ENCODE data around the gene HLA-DOA. TPM values are rescaled to one million over a fixed set of nuclear protein-coding genes. Genes with fewer than 3 reads are reported as not detected.
A peak's percentile ranks its signal among the peaks of the same experiment; 100 is the strongest.

Gene HLA-DOA
- total and polyA plus RNA-seq, 10 donors = 30.8 to 89.5 (median 56.2) TPM

GRCh38 chr6:32956176-32956575 is 53.2 kb downstream of the HLA-DOA start:
- 72 to 78% (median 77%) methylated on average over 2 of the region's 2 CpGs for WGBS, 5 donors
- Histone ChIP-seq H3K27me3 (replicated peaks in 1 of 7) (no peaks in the 10 kb centered on the region), H3K9me3 (no peaks in the 10 kb centered on the region), H3K36me3 (peaks cover 0 to 6% (median 0%) of the 10 kb centered on the region in 6 donors), H3K4me3 (no peak overlapping the region), H3K27ac (peak overlapping the region in 3 of 8 donors; percentile 4 to 45 (median 21)), H3K4me1 (peaks cover 14 to 60% (median 47%) of the 10 kb centered on the region in 6 donors)
- no peak for DNase-seq
- intact Hi-C loops (cut with DNase I; ENCODE audit: low total_unique reads) = no loop called here
- no peak for TF ChIP-seq POLR2AphosphoS5 (IDR thresholded peaks at IDR 0.05)
- TF ChIP-seq POLR2A (IDR thresholded peaks at IDR 0.05) = no peak
- no peak for TF ChIP-seq CTCF (IDR thresholded peaks at IDR 0.05 in 8 of 11, conservative IDR thresholded peaks at IDR 0.05 in 3 of 11)

GRCh38 chr6:32954986-32955802 is 54.2 kb downstream of the HLA-DOA start:
- Histone ChIP-seq H3K4me3 (no peak overlapping the region), H3K9me3 (no peaks in the 10 kb centered on the region), H3K27me3 (replicated peaks in 1 of 7) (no peaks in the 10 kb centered on the region), H3K27ac (peak overlapping the region in 2 of 8 donors; percentile 26 to 89), H3K4me1 (peaks cover 14 to 70% (median 56%) of the 10 kb centered on the region in 6 donors), H3K36me3 (peaks cover 0 to 10% (median 0%) of the 10 kb centered on the region in 6 donors)
- TF ChIP-seq POLR2A (IDR thresholded peaks at IDR 0.05) (no peak), CTCF (IDR thresholded peaks at IDR 0.05 in 8 of 11, conservative IDR thresholded peaks at IDR 0.05 in 3 of 11) (peak in 8 of 11 experiments; percentile 6 to 43 (median 24)), POLR2AphosphoS5 (IDR thresholded peaks at IDR 0.05) (no peak)
- no peak for DNase-seq
- 37 to 70% (median 41%) methylated on average over 3 of the region's 3 CpGs for WGBS, 5 donors
- intact Hi-C loops (cut with DNase I; ENCODE audit: low total_unique reads) = no loop called here

GRCh38 chr6:32954267-32954666 is 55.1 kb downstream of the HLA-DOA start:
- WGBS, 5 donors = 78 to 93% (median 84%) methylated on average over 4 of the region's 4 CpGs
- no peak overlapping the region for H3K4me3 ChIP-seq

More at GRCh38 chr6:32954267-32954666, 55.1 kb downstream of the HLA-DOA start:
- Histone ChIP-seq H3K4me1 (peaks cover 18 to 79% (median 66%) of the 10 kb centered on the region in 6 donors), H3K27ac (peak overlapping the region in 4 of 8 donors; percentile 89 to 96 (median 92)), H3K27me3 (replicated peaks in 1 of 7) (no peaks in the 10 kb centered on the region), H3K36me3 (peaks cover 0 to 19% (median 0%) of the 10 kb centered on the region in 6 donors), H3K9me3 (no peaks in the 10 kb centered on the region)
- TF ChIP-seq POLR2AphosphoS5 (IDR thresholded peaks at IDR 0.05) = no peak
- no peak for TF ChIP-seq POLR2A (IDR thresholded peaks at IDR 0.05)
- no peak for TF ChIP-seq CTCF (IDR thresholded peaks at IDR 0.05 in 8 of 11, conservative IDR thresholded peaks at IDR 0.05 in 3 of 11)
- intact Hi-C loops (cut with DNase I; ENCODE audit: low total_unique reads) = no loop called here
- no peak for DNase-seq

Other genes with a start within 250 kb of the HLA-DOA start
- gene HLA-DQB2, start 246.1 kb downstream of the HLA-DOA start, total RNA-seq = 10 to 100 TPM in 3 of 7 donors, 1 to 10 TPM in 3, not detected in 1; 1.0 to 72.6 (median 12.6) TPM
- under 1 TPM in 2 of 3 donors, not detected in 1; 0.88 to 0.96 TPM for gene HLA-DQB2, start 246.1 kb downstream of the HLA-DOA start, polyA plus RNA-seq
- 10 to 100 TPM; 30.7 to 50.7 (median 43.9) TPM for gene HLA-DOB, start 192.6 kb downstream of the HLA-DOA start, total RNA-seq
- 100 to 1,000 TPM; 112 to 179 (median 141) TPM for gene HLA-DOB, start 192.6 kb downstream of the HLA-DOA start, polyA plus RNA-seq
- 100 to 1,000 TPM in 1 of 7 donors, 10 to 100 TPM in 6; 33.0 to 106 (median 77.9) TPM for gene TAP2, start 170.9 kb downstream of the HLA-DOA start, total RNA-seq
- 10 to 100 TPM; 26.4 to 40.9 (median 34.0) TPM for gene TAP2, start 170.9 kb downstream of the HLA-DOA start, polyA plus RNA-seq
- 100 to 1,000 TPM; 109 to 156 (median 147) TPM for gene PSMB8, start 165.5 kb downstream of the HLA-DOA start, total RNA-seq
- 100 to 1,000 TPM; 248 to 288 (median 279) TPM for gene PSMB8, start 165.5 kb downstream of the HLA-DOA start, polyA plus RNA-seq
- gene TAP1, start 155.9 kb downstream of the HLA-DOA start, total RNA-seq = 100 to 1,000 TPM; 108 to 172 (median 147) TPM
- 100 to 1,000 TPM in 2 of 3 donors, 10 to 100 TPM in 1; 98.5 to 154 (median 133) TPM for gene TAP1, start 155.9 kb downstream of the HLA-DOA start, polyA plus RNA-seq
- 100 to 1,000 TPM; 141 to 206 (median 169) TPM for gene PSMB9, start 155.4 kb downstream of the HLA-DOA start, total RNA-seq
- 100 to 1,000 TPM; 172 to 328 (median 204) TPM for gene PSMB9, start 155.4 kb downstream of the HLA-DOA start, polyA plus RNA-seq
- gene HLA-DMB, start 68.6 kb downstream of the HLA-DOA start, total RNA-seq = 100 to 1,000 TPM; 124 to 178 (median 144) TPM
- gene HLA-DMB, start 68.6 kb downstream of the HLA-DOA start, polyA plus RNA-seq = 100 to 1,000 TPM; 158 to 226 (median 209) TPM
- 100 to 1,000 TPM; 141 to 218 (median 173) TPM for gene HLA-DMA, start 56.5 kb downstream of the HLA-DOA start, total RNA-seq
- gene HLA-DMA, start 56.5 kb downstream of the HLA-DOA start, polyA plus RNA-seq = 100 to 1,000 TPM; 235 to 423 (median 270) TPM
- gene BRD2, start 41.0 kb downstream of the HLA-DOA start, total RNA-seq = 100 to 1,000 TPM; 169 to 277 (median 234) TPM
- gene BRD2, start 41.0 kb downstream of the HLA-DOA start, polyA plus RNA-seq = 100 to 1,000 TPM in 2 of 3 donors, 10 to 100 TPM in 1; 80.5 to 127 (median 103) TPM
- gene HLA-DPA1, start 64.1 kb upstream of the HLA-DOA start, total RNA-seq = 100 to 1,000 TPM; 253 to 621 (median 517) TPM
- gene HLA-DPA1, start 64.1 kb upstream of the HLA-DOA start, polyA plus RNA-seq = 100 to 1,000 TPM; 346 to 466 (median 352) TPM
- 100 to 1,000 TPM; 209 to 647 (median 414) TPM for gene HLA-DPB1, start 66.4 kb upstream of the HLA-DOA start, total RNA-seq
- 100 to 1,000 TPM; 543 to 817 (median 574) TPM for gene HLA-DPB1, start 66.4 kb upstream of the HLA-DOA start, polyA plus RNA-seq
- gene COL11A2, start 182.9 kb upstream of the HLA-DOA start, total RNA-seq = 1 to 10 TPM in 6 of 7 donors, under 1 TPM in 1; 0.79 to 2.4 (median 1.3) TPM
- 1 to 10 TPM in 2 of 3 donors, under 1 TPM in 1; 0.68 to 2.2 (median 1.8) TPM for gene COL11A2, start 182.9 kb upstream of the HLA-DOA start, polyA plus RNA-seq
- gene RXRB, start 191.1 kb upstream of the HLA-DOA start, total RNA-seq = 10 to 100 TPM; 30.9 to 66.8 (median 54.2) TPM
- gene RXRB, start 191.1 kb upstream of the HLA-DOA start, polyA plus RNA-seq = 10 to 100 TPM; 29.1 to 72.4 (median 53.0) TPM
- gene SLC39A7, start 191.3 kb upstream of the HLA-DOA start, total RNA-seq = 10 to 100 TPM; 42.8 to 58.7 (median 48.8) TPM
- gene SLC39A7, start 191.3 kb upstream of the HLA-DOA start, polyA plus RNA-seq = 10 to 100 TPM; 28.8 to 42.3 (median 33.8) TPM
- 10 to 100 TPM in 5 of 7 donors, 1 to 10 TPM in 2; 8.7 to 20.1 (median 14.9) TPM for gene HSD17B8, start 195.1 kb upstream of the HLA-DOA start, total RNA-seq
- 10 to 100 TPM; 15.8 to 24.1 (median 16.5) TPM for gene HSD17B8, start 195.1 kb upstream of the HLA-DOA start, polyA plus RNA-seq
- gene RING1, start 198.9 kb upstream of the HLA-DOA start, total RNA-seq = 10 to 100 TPM; 13.4 to 37.8 (median 29.6) TPM
- 10 to 100 TPM; 29.2 to 42.3 (median 32.5) TPM for gene RING1, start 198.9 kb upstream of the HLA-DOA start, polyA plus RNA-seq